VCaP (cell line): ENCODE measurements around the gene PTPRN2.
A peak's percentile ranks its signal among the peaks of the same experiment; 100 is the strongest.
"Not testable (repeated sequence)": the region's sequence is repeated elsewhere in the genome, so short reads cannot be mapped to it uniquely, and the experiment has no call there.

Experiments used
- H3K27ac ChIP-seq: fragments of 450-650 bp; 2 replicates; pipeline ENCODE4 v1.5.1; 2017
- TF ChIP-seq, protein P1 (sequence below): fragments of 450-650 bp; conservative IDR thresholded peaks from 2 replicates; pipeline ENCODE4 v1.5.1; 2017; ENCODE audit warnings: mild to moderate bottlenecking, moderate library complexity

The PTPRN2 gene

DNA sequence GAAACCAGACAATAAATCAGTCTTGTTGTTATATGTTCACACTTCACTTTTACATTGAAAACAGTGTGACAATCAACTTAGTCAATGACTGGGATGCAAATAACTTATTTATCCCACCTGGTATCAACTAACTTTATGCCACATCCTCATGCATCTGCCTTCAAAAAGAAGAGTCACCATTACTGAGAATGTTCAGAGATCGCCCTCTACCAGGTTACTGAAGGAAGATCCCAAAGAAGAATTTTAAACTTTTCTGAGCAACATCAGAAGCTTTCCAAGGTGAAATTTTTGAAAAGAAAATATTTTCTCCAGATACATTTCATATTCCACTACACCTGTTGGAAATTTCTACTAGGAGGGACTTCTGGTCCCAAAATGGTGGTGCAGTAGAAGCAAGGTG is 359.5 kb downstream of the PTPRN2 start:
- no peak overlapping the region for H3K27ac ChIP-seq
- TF ChIP-seq, protein P1, sequence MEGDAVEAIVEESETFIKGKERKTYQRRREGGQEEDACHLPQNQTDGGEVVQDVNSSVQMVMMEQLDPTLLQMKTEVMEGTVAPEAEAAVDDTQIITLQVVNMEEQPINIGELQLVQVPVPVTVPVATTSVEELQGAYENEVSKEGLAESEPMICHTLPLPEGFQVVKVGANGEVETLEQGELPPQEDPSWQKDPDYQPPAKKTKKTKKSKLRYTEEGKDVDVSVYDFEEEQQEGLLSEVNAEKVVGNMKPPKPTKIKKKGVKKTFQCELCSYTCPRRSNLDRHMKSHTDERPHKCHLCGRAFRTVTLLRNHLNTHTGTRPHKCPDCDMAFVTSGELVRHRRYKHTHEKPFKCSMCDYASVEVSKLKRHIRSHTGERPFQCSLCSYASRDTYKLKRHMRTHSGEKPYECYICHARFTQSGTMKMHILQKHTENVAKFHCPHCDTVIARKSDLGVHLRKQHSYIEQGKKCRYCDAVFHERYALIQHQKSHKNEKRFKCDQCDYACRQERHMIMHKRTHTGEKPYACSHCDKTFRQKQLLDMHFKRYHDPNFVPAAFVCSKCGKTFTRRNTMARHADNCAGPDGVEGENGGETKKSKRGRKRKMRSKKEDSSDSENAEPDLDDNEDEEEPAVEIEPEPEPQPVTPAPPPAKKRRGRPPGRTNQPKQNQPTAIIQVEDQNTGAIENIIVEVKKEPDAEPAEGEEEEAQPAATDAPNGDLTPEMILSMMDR = peak; percentile 36

DNA sequence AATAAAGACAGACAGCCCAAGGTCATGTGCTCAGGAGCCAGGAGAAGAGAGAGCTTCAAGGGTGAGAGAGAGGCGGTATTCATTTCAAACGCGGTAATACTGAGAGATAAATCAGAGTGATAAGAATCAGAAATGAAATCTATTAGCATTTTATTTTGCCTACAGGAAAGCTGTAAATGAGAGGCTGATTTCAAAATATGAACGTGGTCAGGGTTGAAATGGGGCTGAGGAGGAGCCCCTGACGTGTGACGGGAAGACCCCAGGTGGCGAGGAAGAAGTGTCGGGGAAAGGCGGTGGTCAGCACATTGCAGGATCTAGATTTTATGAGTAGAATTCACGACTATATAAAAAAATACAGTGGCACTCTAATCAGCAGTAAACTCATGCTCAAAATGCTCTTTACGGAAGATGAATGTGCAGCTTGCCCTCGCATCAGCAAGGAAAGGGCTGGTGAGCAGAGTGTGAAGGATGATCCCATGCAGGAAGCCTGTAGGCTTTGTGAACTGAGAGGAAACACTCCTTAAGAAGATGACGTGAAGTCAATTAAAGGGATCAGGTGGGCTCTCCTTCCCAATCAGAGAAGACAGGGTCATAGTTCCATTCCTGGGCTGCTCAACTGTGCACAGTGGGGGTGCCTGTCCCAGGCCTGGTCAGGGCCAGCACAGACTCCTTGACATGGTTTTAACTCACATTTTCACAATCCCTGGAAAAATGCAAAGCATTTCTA is 360.2 kb downstream of the PTPRN2 start:
- TF ChIP-seq, protein P1 = no peak
- H3K27ac ChIP-seq = no peak overlapping the region

DNA sequence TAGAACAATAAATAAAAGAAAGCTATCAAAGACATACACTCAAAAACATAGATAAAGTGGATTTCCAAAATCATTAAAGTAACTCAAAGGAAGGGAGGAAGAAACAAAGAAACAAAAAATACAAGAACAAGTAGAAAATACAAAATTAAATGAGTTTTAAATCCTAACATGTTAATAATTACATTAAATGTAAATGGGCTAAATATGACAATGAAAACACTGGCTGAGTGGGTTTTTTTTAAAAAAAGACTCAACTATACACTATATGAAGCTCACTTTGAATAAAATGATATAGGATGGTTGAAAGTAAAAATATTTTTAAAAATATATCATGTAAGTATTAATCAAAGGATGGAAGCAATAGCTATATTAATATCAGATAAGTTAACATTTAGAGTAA is 371.4 kb downstream of the PTPRN2 start:
- TF ChIP-seq, protein P1 = no peak
- H3K27ac ChIP-seq = no peak overlapping the region

DNA sequence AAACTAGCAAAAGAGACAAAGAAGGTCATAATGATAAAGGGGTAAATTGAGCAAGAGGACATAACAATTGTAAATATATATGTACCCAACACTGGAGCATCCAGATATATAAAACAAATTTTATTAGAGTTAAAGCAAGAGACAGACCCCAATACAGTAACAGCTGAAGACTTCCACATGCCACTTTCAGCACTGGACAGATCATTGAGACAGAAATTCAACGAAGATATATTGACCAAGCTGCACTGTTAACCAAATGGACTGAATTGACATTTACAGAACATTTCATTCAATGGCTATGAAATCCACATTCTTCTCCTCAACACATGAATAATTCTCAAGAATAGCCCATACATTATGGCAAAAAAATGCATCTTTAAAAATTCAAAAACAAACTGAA is 378.2 kb downstream of the PTPRN2 start:
- no peak overlapping the region for H3K27ac ChIP-seq
- TF ChIP-seq, protein P1 = no peak

DNA sequence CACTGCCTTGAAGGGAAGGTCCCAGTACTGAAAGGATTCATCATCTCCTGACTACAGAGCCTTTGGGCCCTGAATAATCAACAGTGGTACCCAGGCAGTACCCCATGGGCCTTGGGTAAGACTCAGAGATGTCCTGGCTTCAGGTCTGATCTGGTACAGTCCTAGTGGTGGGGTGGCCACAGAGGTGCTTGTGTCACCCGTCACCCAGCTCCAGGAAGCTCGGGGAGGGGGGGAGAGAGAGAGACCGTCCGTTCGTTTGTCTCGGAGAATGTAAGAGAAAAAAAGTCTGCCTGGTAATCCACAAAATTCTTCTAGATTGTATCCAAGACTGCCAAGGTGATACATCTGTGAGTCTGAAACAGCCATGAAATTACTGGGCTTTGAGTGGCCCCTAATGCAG is 381.3 kb downstream of the PTPRN2 start:
- H3K27ac ChIP-seq = no peak overlapping the region
- TF ChIP-seq, protein P1 = no peak

DNA sequence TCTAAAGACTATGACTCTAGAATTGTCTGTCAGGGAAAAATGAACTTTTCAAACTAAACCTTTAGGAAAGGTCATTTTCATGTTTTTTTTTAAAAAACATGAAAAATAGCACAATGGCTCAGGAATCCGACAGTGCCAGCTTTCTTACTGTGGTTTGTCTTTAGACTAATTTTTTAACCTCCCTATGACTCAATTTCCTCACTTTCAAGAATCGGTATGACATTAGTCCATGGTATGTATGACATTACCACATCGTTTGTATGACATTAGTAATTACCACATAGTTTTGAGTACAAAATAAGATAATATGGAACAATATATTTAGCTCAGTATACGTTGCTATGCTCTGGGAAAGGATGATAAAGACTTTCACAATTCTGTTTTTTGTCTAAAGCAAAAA is 383.2 kb downstream of the PTPRN2 start:
- TF ChIP-seq, protein P1 = no peak
- H3K27ac ChIP-seq = no peak overlapping the region

DNA sequence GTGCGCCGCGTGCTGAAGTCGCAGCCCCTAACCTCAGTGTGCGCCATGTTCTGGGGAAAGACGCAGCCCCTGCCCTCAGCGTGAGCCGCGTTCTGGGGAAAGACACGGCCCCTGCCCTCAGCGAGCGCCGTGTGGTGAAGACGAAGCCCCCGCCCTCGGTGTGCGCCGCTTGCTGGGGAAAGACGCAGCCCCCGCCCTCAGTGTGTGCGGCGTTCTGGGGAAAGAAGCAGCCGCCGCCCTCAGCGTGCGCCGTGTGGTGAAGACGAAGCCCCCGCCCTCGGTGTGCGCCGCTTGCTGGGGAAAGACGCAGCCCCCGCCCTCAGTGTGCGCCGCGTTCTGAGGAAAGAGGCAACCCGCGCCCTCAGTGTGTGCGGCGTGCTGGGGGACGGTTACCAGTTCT is 383.7 kb downstream of the PTPRN2 start:
- H3K27ac ChIP-seq = not testable (repeated sequence)

DNA sequence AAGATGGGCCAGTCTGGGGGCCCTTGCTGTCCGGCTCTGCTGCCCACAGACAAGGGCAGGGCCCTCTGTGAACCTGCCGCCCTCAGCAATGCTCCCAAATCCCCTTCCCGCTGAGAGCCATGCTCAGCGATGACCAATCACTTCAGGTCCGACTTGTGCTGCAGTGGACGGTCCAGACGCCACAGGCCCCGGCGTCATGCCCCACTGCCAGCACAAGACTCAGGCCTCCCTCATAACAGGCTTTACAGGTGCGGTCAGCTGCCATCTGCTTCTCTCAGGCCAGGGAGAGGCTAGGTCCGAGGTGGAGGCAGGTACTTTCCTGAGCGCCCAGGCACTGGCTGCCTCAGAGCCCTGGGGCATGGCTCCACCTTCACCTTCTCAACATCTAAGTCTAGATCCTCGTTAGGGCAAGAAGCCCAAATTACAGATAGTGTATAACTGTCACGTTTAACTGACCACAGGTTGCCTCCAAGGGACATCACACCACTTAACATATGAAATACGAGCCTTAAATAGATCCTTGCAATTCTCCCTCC is 393.2 kb downstream of the PTPRN2 start:
- H3K27ac ChIP-seq = no peak overlapping the region
- TF ChIP-seq, protein P1 = no peak
